ENCODE measurements around the gene ZEB1. TPM values are rescaled to one million over a fixed set of nuclear protein-coding genes. Genes with fewer than 3 reads are reported as not detected.

Gene ZEB1
- total RNA-seq, 1 experiment from 2014 or later, result 1.4 TPM

DNA sequence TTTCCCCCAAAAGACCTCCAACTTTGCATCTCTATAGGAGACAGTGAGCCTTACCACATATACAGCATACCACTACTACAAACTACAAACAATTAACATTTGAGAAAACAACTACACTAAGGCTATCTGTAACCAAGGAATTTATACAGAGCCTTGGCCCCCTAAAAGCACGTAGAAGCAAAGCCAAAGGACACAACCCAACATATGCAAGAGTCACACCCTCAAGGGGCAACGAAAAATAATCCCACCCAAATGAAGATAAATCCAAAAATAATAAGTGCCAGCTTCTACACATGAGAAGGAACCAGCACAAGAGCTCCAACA lies 149.5 kb downstream of the ZEB1 start:
- intact Hi-C loops (cut with micrococcal nuclease; ENCODE audit: unreplicated experiment), result loop anchor here (10.0 kb wide), 1 partner anchor 434 kb away; the partner anchor contains the start of gene ZNF438
- no peak for DNase-seq
- H3K9me3 ChIP-seq (ENCODE audit: insufficient read depth, low read depth), result 0 out of 2 replicates have a peak, but pooled peaks cover 6% of the 10 kb centered on the region
- H3K4me2 ChIP-seq, result no peak overlapping the region
- H3K4me3 ChIP-seq, result no peak overlapping the region
- no peaks in the 10 kb centered on the region for H3K27me3 ChIP-seq (ENCODE audit: insufficient read depth, low read depth)
- H3K9me2 ChIP-seq (ENCODE audit: insufficient read depth), result no peaks in the 10 kb centered on the region
- H3K27ac ChIP-seq, result no peak overlapping the region
- no peaks in the 10 kb centered on the region for H3F3A ChIP-seq (ENCODE audit: insufficient read depth, low read depth)
- H3K79me2 ChIP-seq (ENCODE audit: low read depth), result no peaks in the 10 kb centered on the region
- H2AFZ ChIP-seq, result no peak overlapping the region
- TF ChIP-seq EZH2 (IDR thresholded peaks at IDR 0.05; ENCODE audit: low read depth) (no peak), CTCF (conservative IDR thresholded peaks at IDR 0.05) (no peak)
- BruUV-seq (replicated peaks), result no TSS peak
- no peaks in the 10 kb centered on the region for H3K4me1 ChIP-seq (replicated peaks; ENCODE audit: insufficient read depth)
- ChIA-PET POLR2A (ENCODE audit: unreplicated experiment) (no interaction called here), CTCF (interaction anchor here (0.5 kb wide), 1 partner anchor 685 kb away, joined by 3 read pairs; no protein-coding TSS in a partner anchor)
- no peaks in the 10 kb centered on the region for H3K36me3 ChIP-seq (ENCODE audit: low read depth)
- no peaks in the 10 kb centered on the region for H4K20me1 ChIP-seq (ENCODE audit: insufficient read depth)

- Histone ChIP-seq H3K36me3 (ENCODE audit: low read depth) (no peaks in the 10 kb centered on the region), H2AFZ (no peak overlapping the region), H3K9me3 (ENCODE audit: insufficient read depth, low read depth) (no peaks in the 10 kb centered on the region; the same call in 1 of the 2 replicates), H3K79me2 (ENCODE audit: low read depth) (no peaks in the 10 kb centered on the region), H4K20me1 (ENCODE audit: insufficient read depth) (no peaks in the 10 kb centered on the region), H3K4me1 (replicated peaks; ENCODE audit: insufficient read depth) (no peaks in the 10 kb centered on the region), H3K4me3 (no peak overlapping the region), H3F3A (ENCODE audit: insufficient read depth, low read depth) (no peaks in the 10 kb centered on the region), H3K27ac (no peak overlapping the region), H3K4me2 (no peak overlapping the region), H3K27me3 (ENCODE audit: insufficient read depth, low read depth) (no peaks in the 10 kb centered on the region), H3K9me2 (ENCODE audit: insufficient read depth) (no peaks in the 10 kb centered on the region)
- BruUV-seq (replicated peaks), result no TSS peak
- no peak for DNase-seq
- intact Hi-C loops (cut with micrococcal nuclease; ENCODE audit: unreplicated experiment), result no loop called here
- ChIA-PET CTCF (no interaction called here), POLR2A (ENCODE audit: unreplicated experiment) (no interaction called here)
- TF ChIP-seq CTCF (conservative IDR thresholded peaks at IDR 0.05) (no peak), EZH2 (IDR thresholded peaks at IDR 0.05; ENCODE audit: low read depth) (no peak)
These were observed 156.5 kb downstream of the ZEB1 start for GRCh38 chr10:31475519-31475918.

DNA sequence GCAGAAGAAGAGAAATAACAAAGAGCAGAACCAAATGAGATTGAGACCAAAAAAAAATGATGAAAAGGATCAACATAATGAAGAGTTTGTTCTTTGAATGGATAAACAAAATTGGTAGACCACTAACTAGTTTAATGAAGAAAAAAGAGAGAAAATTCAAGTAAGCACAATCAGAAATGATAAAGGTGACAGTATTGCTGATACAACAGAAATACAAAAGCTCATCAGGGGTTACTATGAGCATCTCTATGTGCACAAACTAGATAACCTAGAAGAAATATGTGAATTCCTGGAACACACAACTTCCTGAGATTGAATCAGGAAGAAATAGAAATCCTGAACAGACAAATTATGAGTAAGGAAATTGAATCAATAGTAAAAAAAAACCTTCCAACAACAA lies 157.1 kb downstream of the ZEB1 start:
- intact Hi-C loops (cut with micrococcal nuclease; ENCODE audit: unreplicated experiment), result no loop called here

More for the DNA sequence above, 157.1 kb downstream of the ZEB1 start:
- Histone ChIP-seq H3K4me2 (no peak overlapping the region), H3K79me2 (ENCODE audit: low read depth) (no peaks in the 10 kb centered on the region), H3K4me1 (replicated peaks; ENCODE audit: insufficient read depth) (no peaks in the 10 kb centered on the region), H3K4me3 (no peak overlapping the region), H3F3A (ENCODE audit: insufficient read depth, low read depth) (no peaks in the 10 kb centered on the region), H2AFZ (no peak overlapping the region), H4K20me1 (ENCODE audit: insufficient read depth) (no peaks in the 10 kb centered on the region), H3K27ac (no peak overlapping the region), H3K27me3 (ENCODE audit: insufficient read depth, low read depth) (no peaks in the 10 kb centered on the region), H3K9me2 (ENCODE audit: insufficient read depth) (no peaks in the 10 kb centered on the region), H3K9me3 (ENCODE audit: insufficient read depth, low read depth) (no peaks in the 10 kb centered on the region; the same call in 1 of the 2 replicates), H3K36me3 (ENCODE audit: low read depth) (no peaks in the 10 kb centered on the region)
- ChIA-PET CTCF (no interaction called here), POLR2A (ENCODE audit: unreplicated experiment) (no interaction called here)
- no peak for DNase-seq
- no peak for TF ChIP-seq CTCF (conservative IDR thresholded peaks at IDR 0.05)
- TF ChIP-seq EZH2 (IDR thresholded peaks at IDR 0.05; ENCODE audit: low read depth), result no peak
- BruUV-seq (replicated peaks), result no TSS peak

Data from PC-9 (cell line).